Spleen (tissue), 11 donors: ENCODE measurements around the gene ANO4. TPM values are rescaled to one million over a fixed set of nuclear protein-coding genes. Genes with fewer than 3 reads are reported as not detected.

Experiments
- DNase-seq: peaks from one replicate; pipeline ENCODE4 v3.0.0-alpha.2; 2020
- H3K27ac ChIP-seq, 8 donors: fragments of 200-600 bp; sonication (generic) in 7 of 8; 1 replicate in 4 of 8; 2 replicates in 4 of 8; pipeline versions ENCODE4 v1.5.0 to v1.8.0; 2016 to 2021; ENCODE audit warnings: inconsistent platforms in 4 of 8, mild to moderate bottlenecking in 4 of 8, moderate library complexity in 1 of 8
- H3K27me3 ChIP-seq, 7 donors: fragments of 200-600 bp; sonication (generic) in 6 of 7; replicated peaks in 1 of 7; 1 replicate in 4 of 7; 2 replicates in 3 of 7; pipeline versions ENCODE4 v1.5.0 to v1.8.0; 2016 to 2021; ENCODE audit warnings: inconsistent platforms in 3 of 7, mild to moderate bottlenecking in 1 of 7
- H3K36me3 ChIP-seq, 6 donors: fragments of 200-600 bp; sonication (generic) in 5 of 6; 1 replicate in 4 of 6; 2 replicates in 2 of 6; pipeline versions ENCODE4 v1.5.0 to v1.8.0; 2016 to 2021; ENCODE audit warnings: inconsistent platforms in 2 of 6
- H3K4me1 ChIP-seq, 6 donors: fragments of 200-600 bp; sonication (generic) in 5 of 6; 1 replicate in 3 of 6; 2 replicates in 3 of 6; pipeline versions ENCODE4 v1.5.0 to v1.8.0; 2016 to 2021; ENCODE audit warnings: inconsistent platforms in 3 of 6
- H3K4me3 ChIP-seq, 8 donors: fragments of 200-600 bp; sonication (generic) in 7 of 8; 1 replicate in 4 of 8; 2 replicates in 4 of 8; pipeline versions ENCODE4 v1.5.0 to v1.8.0; 2016 to 2021; ENCODE audit warnings: inconsistent platforms in 4 of 8, mild to moderate bottlenecking in 4 of 8, moderate library complexity in 2 of 8
- H3K9me3 ChIP-seq, 8 donors: fragments of 200-600 bp; sonication (generic) in 7 of 8; 1 replicate in 4 of 8; 2 replicates in 4 of 8; pipeline versions ENCODE4 v1.5.0 to v1.8.0; 2016 to 2021; ENCODE audit warnings: inconsistent platforms in 4 of 8
- POLR2A ChIP-seq, 3 donors: fragments of 450-650 bp; IDR thresholded peaks; one replicate each; pipeline ENCODE4 v1.5.1; 2017; ENCODE audit warnings: antibody characterized with exemption in 3 of 3, mild to moderate bottlenecking in 1 of 3
- POLR2AphosphoS5 ChIP-seq, 3 donors: sonication (generic); formaldehyde crosslinking; IDR thresholded peaks; one replicate each; pipeline ENCODE4 v1.5.1; 2017; ENCODE audit warnings: antibody characterized with exemption in 3 of 3
- WGBS, 5 donors: extraction: QIAGEN DNeasy Blood & Tissue Kit in 3 of 5; methylation state at CpG; one replicate each; pipeline versions ENCODE4 v1.1.5 to v1.1.7; 2013 to 2018; 5-methylcytosine and 5-hydroxymethylcytosine counted together
- intact Hi-C: fragments of 100-400 bp; cut with DNase I; formaldehyde crosslinking; loops from one replicate; pipeline ENCODE4 v1.15.0; 2023; ENCODE audit warnings: low total_unique reads
- polyA plus RNA-seq, 3 donors: library from polyadenylated mRNA; stranded (reverse); fragments of 200-250 nt; gene quantifications; one replicate each; pipeline ENCODE4 v1.2.1, GENCODE V29; 2013
- total RNA-seq, 7 donors: library from RNA; depleted of rRNA in 3 of 7; stranded (reverse); fragments of >200 nt in 3 of 7; fragmentation: NEBNext Ultra II Directional in 4 of 7; extraction: Animal tissue kit (Norgen Biotek cat#: 25700) in 4 of 7; gene quantifications; one replicate each; pipeline versions ENCODE4 v1.1.0 to v1.2.1, GENCODE V29; 2016 to 2021
- TF ChIP-seq, protein P1 (sequence below), 11 experiments: fragments of 200-600 bp in 7 of 11; fragments of 450-650 bp in 4 of 11; sonication (generic) in 4 of 11; IDR thresholded peaks in 8 of 11; conservative IDR thresholded peaks in 3 of 11; 1 replicate in 7 of 11; 2 replicates in 4 of 11; pipeline versions ENCODE4 v1.4.0 to v1.8.0; 2016 to 2021; ENCODE audit warnings: antibody characterized with exemption in 11 of 11, inconsistent platforms in 4 of 11, mild to moderate bottlenecking in 1 of 11
- donor health status: healthy with polysubstance abuse.
- donor health status: DM: no; HTN: no; CAD: no; lungs with moderate emphysema.
- donor health status: DM: no; HTN: no; CAD: no.
- donor health status: Bipolar disorder and iron deficiency.
- donor health status: healthy.
- donor health status: DM: no; HTN: no; CAD: no.
- donor health status: DM: yes; HTN: yes; CAD: no.

Gene ANO4
- total and polyA plus RNA-seq, 10 donors = 0.42 TPM; not detected in 9

DNA sequence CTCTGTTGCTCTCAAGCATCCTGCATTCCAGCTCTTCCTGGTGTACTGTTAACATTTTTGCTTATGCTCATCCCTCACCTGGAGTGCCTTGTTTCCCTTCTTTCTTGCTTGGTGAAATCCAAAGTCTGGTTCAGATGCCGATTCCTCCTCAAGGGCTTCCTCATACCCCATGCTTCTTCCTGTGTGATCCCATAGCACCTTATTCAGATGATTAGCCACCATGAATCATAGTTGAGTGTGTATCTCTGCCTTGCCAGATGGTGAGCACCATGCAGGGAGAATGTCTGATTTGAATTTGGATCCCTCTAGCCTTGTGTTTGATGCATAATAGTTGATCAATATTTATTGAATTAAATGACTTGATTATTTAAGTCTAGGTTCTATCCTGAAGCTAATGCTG is 39.4 kb upstream of the ANO4 start:
- Histone ChIP-seq H3K9me3 (peaks cover 0 to 14% (median 6%) of the 10 kb centered on the region in 8 donors), H3K36me3 (no peaks in the 10 kb centered on the region), H3K27ac (no peak overlapping the region), H3K27me3 (no peaks in the 10 kb centered on the region), H3K4me3 (no peak overlapping the region), H3K4me1 (no peaks in the 10 kb centered on the region)
- intact Hi-C loops = no loop called here
- no peak for TF ChIP-seq POLR2AphosphoS5 (IDR thresholded peaks at IDR 0.05)
- TF ChIP-seq, protein P1, sequence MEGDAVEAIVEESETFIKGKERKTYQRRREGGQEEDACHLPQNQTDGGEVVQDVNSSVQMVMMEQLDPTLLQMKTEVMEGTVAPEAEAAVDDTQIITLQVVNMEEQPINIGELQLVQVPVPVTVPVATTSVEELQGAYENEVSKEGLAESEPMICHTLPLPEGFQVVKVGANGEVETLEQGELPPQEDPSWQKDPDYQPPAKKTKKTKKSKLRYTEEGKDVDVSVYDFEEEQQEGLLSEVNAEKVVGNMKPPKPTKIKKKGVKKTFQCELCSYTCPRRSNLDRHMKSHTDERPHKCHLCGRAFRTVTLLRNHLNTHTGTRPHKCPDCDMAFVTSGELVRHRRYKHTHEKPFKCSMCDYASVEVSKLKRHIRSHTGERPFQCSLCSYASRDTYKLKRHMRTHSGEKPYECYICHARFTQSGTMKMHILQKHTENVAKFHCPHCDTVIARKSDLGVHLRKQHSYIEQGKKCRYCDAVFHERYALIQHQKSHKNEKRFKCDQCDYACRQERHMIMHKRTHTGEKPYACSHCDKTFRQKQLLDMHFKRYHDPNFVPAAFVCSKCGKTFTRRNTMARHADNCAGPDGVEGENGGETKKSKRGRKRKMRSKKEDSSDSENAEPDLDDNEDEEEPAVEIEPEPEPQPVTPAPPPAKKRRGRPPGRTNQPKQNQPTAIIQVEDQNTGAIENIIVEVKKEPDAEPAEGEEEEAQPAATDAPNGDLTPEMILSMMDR (IDR thresholded peaks at IDR 0.05 in 8 of 11, conservative IDR thresholded peaks at IDR 0.05 in 3 of 11) = no peak
- TF ChIP-seq POLR2A (IDR thresholded peaks at IDR 0.05) = no peak
- DNase-seq = no peak
- WGBS, 5 donors = 80 to 96% (median 89%) methylated on average over 1 of the region's 1 CpG

DNA sequence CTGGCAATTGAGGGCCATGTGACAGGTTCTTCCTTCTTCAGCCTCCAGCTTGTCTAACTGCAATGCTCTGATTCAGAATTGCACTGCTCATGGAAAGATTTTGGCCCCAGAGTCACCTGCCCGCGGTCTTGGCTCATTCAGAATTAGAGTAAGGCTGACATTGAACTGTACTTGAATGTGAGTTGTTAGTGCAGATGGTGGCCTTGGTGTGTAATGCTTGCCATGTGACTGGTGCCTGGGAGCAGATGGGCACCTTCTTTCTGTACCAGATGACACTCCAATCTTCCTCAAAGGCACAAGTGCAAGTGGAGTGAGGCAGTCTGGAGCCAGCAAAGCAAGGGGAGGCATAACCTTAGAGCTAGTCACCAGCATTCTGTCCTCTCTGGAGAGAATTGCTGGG is 36.5 kb upstream of the ANO4 start:
- intact Hi-C loops = no loop called here
- no peaks in the 10 kb centered on the region for H3K36me3 ChIP-seq
- H3K27me3 ChIP-seq = no peaks in the 10 kb centered on the region
- no peaks in the 10 kb centered on the region for H3K4me1 ChIP-seq
- TF ChIP-seq POLR2A (IDR thresholded peaks at IDR 0.05) = no peak
- TF ChIP-seq, protein P1 (IDR thresholded peaks at IDR 0.05 in 8 of 11, conservative IDR thresholded peaks at IDR 0.05 in 3 of 11) = no peak
- TF ChIP-seq POLR2AphosphoS5 (IDR thresholded peaks at IDR 0.05) = no peak
- no peak overlapping the region for H3K4me3 ChIP-seq
- no peak overlapping the region for H3K27ac ChIP-seq
- 86 to 96% (median 91%) methylated on average over 2 of the region's 2 CpGs for WGBS, 5 donors
- H3K9me3 ChIP-seq = peaks cover 0 to 7% (median 1%) of the 10 kb centered on the region in 8 donors
- no peak for DNase-seq

DNA sequence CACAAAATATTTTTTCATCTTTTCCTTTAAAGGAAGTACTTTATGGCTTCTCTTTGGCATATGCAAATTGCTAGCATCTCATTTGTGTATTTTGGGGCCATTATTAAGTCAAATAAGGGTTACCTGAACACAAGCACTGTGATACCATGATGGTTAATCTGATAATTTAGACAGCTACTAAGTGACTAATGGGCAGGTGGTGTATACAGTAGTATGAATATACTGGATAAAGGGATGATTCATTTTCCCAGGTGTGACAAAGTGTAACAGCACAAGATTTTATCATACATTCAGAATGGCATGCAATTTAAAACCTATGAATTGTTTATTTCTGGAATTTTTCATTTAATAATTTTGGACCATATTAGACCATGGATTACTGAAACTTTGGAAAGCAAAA is 27.2 kb upstream of the ANO4 start:
- H3K36me3 ChIP-seq = no peaks in the 10 kb centered on the region
- H3K9me3 ChIP-seq = peaks cover 0 to 4% (median 0%) of the 10 kb centered on the region in 8 donors
- TF ChIP-seq POLR2A (IDR thresholded peaks at IDR 0.05) (no peak), POLR2AphosphoS5 (IDR thresholded peaks at IDR 0.05) (no peak)
- TF ChIP-seq, protein P1 (IDR thresholded peaks at IDR 0.05 in 8 of 11, conservative IDR thresholded peaks at IDR 0.05 in 3 of 11) = no peak
- H3K4me1 ChIP-seq = no peaks in the 10 kb centered on the region
- H3K27me3 ChIP-seq = peaks cover 0 to 3% (median 0%) of the 10 kb centered on the region in 7 donors
- no peak for DNase-seq
- no peak overlapping the region for H3K27ac ChIP-seq
- H3K4me3 ChIP-seq = no peak overlapping the region
- intact Hi-C loops = no loop called here

DNA sequence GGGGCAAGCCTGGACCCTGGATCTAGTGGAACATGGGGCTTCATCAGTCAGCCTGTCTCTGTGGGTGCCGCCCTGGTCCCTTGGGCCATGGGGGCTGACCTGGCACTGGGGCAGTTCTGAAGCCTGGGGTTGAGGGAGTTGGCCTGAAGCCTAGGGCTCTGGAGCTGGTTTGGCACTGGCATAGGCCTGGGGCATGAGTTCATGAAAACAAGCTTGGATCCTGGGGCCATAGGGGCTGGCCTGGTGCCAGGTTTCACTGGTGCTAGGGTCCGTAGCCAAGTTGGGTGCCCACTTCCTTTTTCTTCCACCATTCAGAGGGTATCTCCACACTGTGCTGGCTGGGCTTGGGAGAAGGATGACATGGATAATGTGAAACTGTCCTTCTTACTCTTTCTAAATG is 26.6 kb upstream of the ANO4 start:
- Histone ChIP-seq H3K27ac (no peak overlapping the region), H3K36me3 (no peaks in the 10 kb centered on the region), H3K4me1 (no peaks in the 10 kb centered on the region), H3K27me3 (peaks cover 0 to 3% (median 0%) of the 10 kb centered on the region in 7 donors), H3K4me3 (no peak overlapping the region), H3K9me3 (peaks cover 0 to 4% (median 0%) of the 10 kb centered on the region in 8 donors)
- intact Hi-C loops = no loop called here
- DNase-seq = no peak
- WGBS, 5 donors = 71 to 89% (median 79%) methylated on average over 2 of the region's 2 CpGs
- TF ChIP-seq POLR2AphosphoS5 (IDR thresholded peaks at IDR 0.05) (no peak), POLR2A (IDR thresholded peaks at IDR 0.05) (no peak)
- TF ChIP-seq, protein P1 (IDR thresholded peaks at IDR 0.05 in 8 of 11, conservative IDR thresholded peaks at IDR 0.05 in 3 of 11) = no peak
